ENCODE data around the gene PACS2.
"Not testable (repeated sequence)": the region's sequence is repeated elsewhere in the genome, so short reads cannot be mapped to it uniquely, and the experiment has no call there.

The PACS2 gene

GRCh38 chr14:105314287-105315200 lies at the start of gene PACS2:
PACS2 (plus strand) TSS chr14:105314748; CDS start chr14:105314919, 171 bp downstream.
- DNase-seq = peak; percentile 70 to 74

- no peak for DNase-seq
Observed at GRCh38 chr14:105267820-105268548, 46.6 kb upstream of the PACS2 start.

- no peak for DNase-seq
Observed at GRCh38 chr14:105268736-105269354, 45.7 kb upstream of the PACS2 start.

GRCh38 chr14:105269405-105269804 lies 45.1 kb upstream of the PACS2 start:
- DNase-seq = no peak

- no peak for DNase-seq
Observed at GRCh38 chr14:105271224-105271890, 43.2 kb upstream of the PACS2 start.

GRCh38 chr14:105272623-105273022 lies 41.9 kb upstream of the PACS2 start:
- DNase-seq = no peak

- DNase-seq = no peak
Observed at GRCh38 chr14:105273062-105273461, 41.5 kb upstream of the PACS2 start.

GRCh38 chr14:105274637-105275036 lies 39.9 kb upstream of the PACS2 start:
- DNase-seq = no peak

GRCh38 chr14:105275267-105275946 lies 39.1 kb upstream of the PACS2 start:
- DNase-seq = no peak

GRCh38 chr14:105277448-105277847 lies 37.1 kb upstream of the PACS2 start:
- DNase-seq = not testable (repeated sequence)

GRCh38 chr14:105279642-105280361 lies 34.7 kb upstream of the PACS2 start:
- DNase-seq = no peak

- DNase-seq = no peak
Observed at GRCh38 chr14:105280525-105280924, 34.0 kb upstream of the PACS2 start.

- DNase-seq = peak; percentile 19 to 28
Observed at GRCh38 chr14:105281371-105282097, 33.0 kb upstream of the PACS2 start.

- DNase-seq = no peak
Observed at GRCh38 chr14:105282098-105282725, 32.3 kb upstream of the PACS2 start.

- no peak for DNase-seq
Observed at GRCh38 chr14:105283028-105283427, 31.5 kb upstream of the PACS2 start.

GRCh38 chr14:105283899-105284298 lies 30.6 kb upstream of the PACS2 start:
- DNase-seq = no peak

- no peak for DNase-seq
Observed at GRCh38 chr14:105285174-105285573, 29.4 kb upstream of the PACS2 start.

- DNase-seq = no peak
Observed at GRCh38 chr14:105286759-105287144, 27.8 kb upstream of the PACS2 start.

- DNase-seq = no peak
Observed at GRCh38 chr14:105287249-105288102, 27.1 kb upstream of the PACS2 start.
